GM12892 (cell line): ENCODE measurements around the gene SPINK6.

Experiments
- POLR2A ChIP-seq: IDR thresholded peaks from 2 replicates; pipeline ENCODE4 v1.6.1; 2011; ENCODE audit warnings: low read depth, low read length, control low read depth
- TAF1 ChIP-seq: IDR thresholded peaks from 2 replicates; pipeline ENCODE4 v1.6.1; 2011; ENCODE audit warnings: low read depth, mild to moderate bottlenecking, control low read depth, low read length, borderline replicate concordance

DNA sequence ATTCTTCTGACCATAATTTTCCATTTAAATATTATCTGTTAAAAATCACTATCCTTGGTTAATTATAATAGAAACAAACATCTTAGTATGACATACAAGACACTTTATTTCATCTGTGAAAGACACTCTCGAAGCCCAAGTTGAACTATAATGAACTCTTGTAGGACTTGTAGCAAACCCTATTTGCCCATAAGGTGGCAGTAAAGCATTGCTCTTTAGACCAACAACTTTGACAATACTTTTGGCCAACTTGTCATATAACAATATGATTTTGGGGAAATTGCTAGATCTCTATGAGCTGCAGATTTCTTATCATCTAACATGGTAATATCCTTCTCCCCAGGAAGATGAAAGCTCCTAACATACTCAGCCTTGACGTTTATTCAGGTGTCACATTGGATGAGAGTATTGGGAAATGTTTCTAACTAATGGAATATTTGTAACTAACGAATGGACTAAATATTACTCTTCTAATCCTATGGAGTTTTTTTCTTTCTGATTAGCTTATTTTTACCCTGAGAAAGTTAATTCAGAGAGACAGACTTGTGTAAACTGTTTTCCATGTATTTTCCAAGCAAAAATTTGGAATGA, 23.5 kb upstream of the SPINK6 start:
- TF ChIP-seq TAF1 (no peak), POLR2A (no peak)
